Ascending aorta (tissue), 2 donors: ENCODE results near the gene FYN. TPM values are rescaled to one million over a fixed set of nuclear protein-coding genes. Genes with fewer than 3 reads are reported as not detected.

Source experiments
- DNase-seq, 2 donors: peaks; one replicate each; pipeline ENCODE4 v3.0.0-alpha.2; 2019; ENCODE audit warnings: low spot score in 2 of 2
- H3K27ac ChIP-seq, 2 donors: fragments of 200-600 bp; sonication (generic); one replicate each; pipeline ENCODE4 v1.5.1; 2016 to 2017; ENCODE audit warnings: mild to moderate bottlenecking in 1 of 2
- H3K27me3 ChIP-seq: fragments of 200-600 bp; sonication (generic); one replicate; pipeline ENCODE4 v1.5.1; 2017
- H3K36me3 ChIP-seq, 2 donors: fragments of 200-600 bp; sonication (generic); one replicate each; pipeline ENCODE4 v1.5.1; 2016
- H3K4me1 ChIP-seq, 2 donors: fragments of 200-600 bp; sonication (generic); one replicate each; pipeline ENCODE4 v1.5.1; 2016 to 2017; ENCODE audit warnings: mild to moderate bottlenecking in 1 of 2
- H3K4me3 ChIP-seq, 2 donors: fragments of 200-600 bp; sonication (generic); one replicate each; pipeline ENCODE4 v1.5.1; 2016 to 2017; ENCODE audit warnings: mild to moderate bottlenecking in 1 of 2
- H3K9me3 ChIP-seq, 2 donors: fragments of 200-600 bp; sonication (generic); one replicate each; pipeline ENCODE4 v1.5.1; 2016
- intact Hi-C: fragments of 100-400 bp; cut with DNase I; formaldehyde crosslinking; loops from one replicate; pipeline ENCODE4 v1.15.1; 2023
- total RNA-seq: library from RNA; depleted of rRNA; stranded (reverse); fragments of >200 nt; gene quantifications from one replicate; pipeline ENCODE4 v1.1.0, GENCODE V29; 2016
- TF ChIP-seq, protein P1 (sequence below), 3 experiments: fragments of 200-600 bp in 2 of 3; fragments of 450-650 bp in 1 of 3; sonication (generic) in 2 of 3; IDR thresholded peaks; one replicate each; pipeline ENCODE4 v1.5.1; 2016 to 2019; ENCODE audit warnings: antibody characterized with exemption in 3 of 3, mild to moderate bottlenecking in 1 of 3, moderate library complexity in 1 of 3

Gene FYN
- total RNA-seq, 1 donor from 2014 or later, result 141 TPM

DNA sequence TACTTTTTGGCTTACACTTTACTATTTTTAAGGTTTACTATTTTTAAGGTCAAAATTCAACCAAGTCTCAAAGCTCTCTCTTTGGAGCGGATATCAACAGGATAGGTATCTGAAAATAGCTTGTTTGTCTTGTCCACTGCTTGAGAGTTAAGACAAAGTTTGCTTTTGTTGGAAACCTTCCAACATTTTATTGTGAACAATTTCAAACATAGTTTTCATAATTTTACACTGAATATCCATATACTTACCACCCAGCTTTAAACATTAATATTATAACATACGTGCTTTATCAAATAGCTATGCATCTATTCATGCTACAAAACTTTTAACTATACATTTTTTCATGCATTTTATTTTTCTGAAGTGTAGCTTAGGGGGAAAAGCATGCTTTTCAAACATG, 109.9 kb downstream of the FYN start:
- Histone ChIP-seq H3K9me3 (no peaks in the 10 kb centered on the region), H3K27ac (no peak overlapping the region), H3K4me3 (no peak overlapping the region), H3K36me3 (no peaks in the 10 kb centered on the region), H3K27me3 (no peaks in the 10 kb centered on the region), H3K4me1 (peaks cover 0 to 6% of the 10 kb centered on the region in 2 donors)
- intact Hi-C loops, result no loop called here
- DNase-seq, result no peak
- TF ChIP-seq, protein P1, sequence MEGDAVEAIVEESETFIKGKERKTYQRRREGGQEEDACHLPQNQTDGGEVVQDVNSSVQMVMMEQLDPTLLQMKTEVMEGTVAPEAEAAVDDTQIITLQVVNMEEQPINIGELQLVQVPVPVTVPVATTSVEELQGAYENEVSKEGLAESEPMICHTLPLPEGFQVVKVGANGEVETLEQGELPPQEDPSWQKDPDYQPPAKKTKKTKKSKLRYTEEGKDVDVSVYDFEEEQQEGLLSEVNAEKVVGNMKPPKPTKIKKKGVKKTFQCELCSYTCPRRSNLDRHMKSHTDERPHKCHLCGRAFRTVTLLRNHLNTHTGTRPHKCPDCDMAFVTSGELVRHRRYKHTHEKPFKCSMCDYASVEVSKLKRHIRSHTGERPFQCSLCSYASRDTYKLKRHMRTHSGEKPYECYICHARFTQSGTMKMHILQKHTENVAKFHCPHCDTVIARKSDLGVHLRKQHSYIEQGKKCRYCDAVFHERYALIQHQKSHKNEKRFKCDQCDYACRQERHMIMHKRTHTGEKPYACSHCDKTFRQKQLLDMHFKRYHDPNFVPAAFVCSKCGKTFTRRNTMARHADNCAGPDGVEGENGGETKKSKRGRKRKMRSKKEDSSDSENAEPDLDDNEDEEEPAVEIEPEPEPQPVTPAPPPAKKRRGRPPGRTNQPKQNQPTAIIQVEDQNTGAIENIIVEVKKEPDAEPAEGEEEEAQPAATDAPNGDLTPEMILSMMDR (IDR thresholded peaks at IDR 0.05), result no peak

- Histone ChIP-seq H3K27ac (no peak overlapping the region), H3K27me3 (no peaks in the 10 kb centered on the region), H3K4me1 (peaks cover 0 to 6% of the 10 kb centered on the region in 2 donors), H3K9me3 (no peaks in the 10 kb centered on the region), H3K36me3 (no peaks in the 10 kb centered on the region), H3K4me3 (no peak overlapping the region)
- intact Hi-C loops, result no loop called here
- DNase-seq, result no peak
- TF ChIP-seq, protein P1 (IDR thresholded peaks at IDR 0.05), result no peak
These were observed 111.4 kb downstream of the FYN start for GRCh38 chr6:111761783-111762312.

- Histone ChIP-seq H3K27ac (no peak overlapping the region), H3K4me1 (peaks cover 0 to 6% of the 10 kb centered on the region in 2 donors)
These were observed 112.0 kb downstream of the FYN start for GRCh38 chr6:111761212-111761611.

GRCh38 chr6:111759836-111760785, 113.1 kb downstream of the FYN start:
- no peaks in the 10 kb centered on the region for H3K9me3 ChIP-seq
- no peaks in the 10 kb centered on the region for H3K36me3 ChIP-seq
- intact Hi-C loops, result no loop called here
- peak overlapping the region; percentile 31 to 32 for H3K27ac ChIP-seq
- peak overlapping the region in 1 of 2 donors; percentile 17 for H3K4me3 ChIP-seq
- H3K4me1 ChIP-seq, result peaks cover 0 to 6% of the 10 kb centered on the region in 2 donors
- no peak for DNase-seq
- H3K27me3 ChIP-seq, result no peaks in the 10 kb centered on the region
- TF ChIP-seq, protein P1 (IDR thresholded peaks at IDR 0.05), result no peak

More at GRCh38 chr6:111761212-111761611, 112.0 kb downstream of the FYN start:
- TF ChIP-seq, protein P1 (IDR thresholded peaks at IDR 0.05), result no peak
- H3K4me3 ChIP-seq, result no peak overlapping the region
- DNase-seq, result no peak
- no peaks in the 10 kb centered on the region for H3K36me3 ChIP-seq
- intact Hi-C loops, result no loop called here
- no peaks in the 10 kb centered on the region for H3K27me3 ChIP-seq
- no peaks in the 10 kb centered on the region for H3K9me3 ChIP-seq

DNA sequence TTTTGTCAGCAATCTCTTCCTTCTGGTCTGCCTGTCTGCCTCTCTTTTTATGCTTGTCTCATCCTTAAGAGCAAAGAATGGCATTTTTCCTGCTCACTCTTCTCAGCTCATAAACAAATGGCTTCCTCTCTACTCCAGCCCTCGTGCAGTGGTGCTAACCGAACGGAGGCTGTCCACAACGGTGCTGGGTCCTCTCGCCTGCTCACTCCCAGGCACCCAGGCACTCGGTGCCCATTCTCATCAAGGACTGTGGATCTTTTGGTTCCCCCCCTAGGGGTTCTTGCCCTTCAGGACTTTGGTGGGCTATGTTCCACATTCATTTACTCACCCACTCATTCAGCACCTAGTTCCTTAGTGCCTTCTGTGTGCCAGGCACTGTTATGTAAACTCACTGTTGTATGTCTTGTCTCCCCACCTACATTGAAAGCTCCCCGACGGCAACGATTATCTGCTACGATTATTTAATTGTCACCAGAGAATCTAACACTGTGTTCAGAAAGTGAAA, 113.9 kb downstream of the FYN start:
- TF ChIP-seq, protein P1 (IDR thresholded peaks at IDR 0.05), result no peak
- intact Hi-C loops, result no loop called here
- H3K9me3 ChIP-seq, result no peaks in the 10 kb centered on the region
- peak overlapping the region in 1 of 2 donors; percentile 17 for H3K4me3 ChIP-seq
- H3K27ac ChIP-seq, result peak overlapping the region; percentile 30 to 31
- no peaks in the 10 kb centered on the region for H3K27me3 ChIP-seq
- peaks cover 0 to 6% of the 10 kb centered on the region in 2 donors for H3K4me1 ChIP-seq
- DNase-seq, result no peak
- H3K36me3 ChIP-seq, result no peaks in the 10 kb centered on the region
